Measurements from ENCODE around the gene CNOT11.
"Not testable (repeated sequence)": the region's sequence is repeated elsewhere in the genome, so short reads cannot be mapped to it uniquely, and the experiment has no call there.

CNOT11 gene

DNA sequence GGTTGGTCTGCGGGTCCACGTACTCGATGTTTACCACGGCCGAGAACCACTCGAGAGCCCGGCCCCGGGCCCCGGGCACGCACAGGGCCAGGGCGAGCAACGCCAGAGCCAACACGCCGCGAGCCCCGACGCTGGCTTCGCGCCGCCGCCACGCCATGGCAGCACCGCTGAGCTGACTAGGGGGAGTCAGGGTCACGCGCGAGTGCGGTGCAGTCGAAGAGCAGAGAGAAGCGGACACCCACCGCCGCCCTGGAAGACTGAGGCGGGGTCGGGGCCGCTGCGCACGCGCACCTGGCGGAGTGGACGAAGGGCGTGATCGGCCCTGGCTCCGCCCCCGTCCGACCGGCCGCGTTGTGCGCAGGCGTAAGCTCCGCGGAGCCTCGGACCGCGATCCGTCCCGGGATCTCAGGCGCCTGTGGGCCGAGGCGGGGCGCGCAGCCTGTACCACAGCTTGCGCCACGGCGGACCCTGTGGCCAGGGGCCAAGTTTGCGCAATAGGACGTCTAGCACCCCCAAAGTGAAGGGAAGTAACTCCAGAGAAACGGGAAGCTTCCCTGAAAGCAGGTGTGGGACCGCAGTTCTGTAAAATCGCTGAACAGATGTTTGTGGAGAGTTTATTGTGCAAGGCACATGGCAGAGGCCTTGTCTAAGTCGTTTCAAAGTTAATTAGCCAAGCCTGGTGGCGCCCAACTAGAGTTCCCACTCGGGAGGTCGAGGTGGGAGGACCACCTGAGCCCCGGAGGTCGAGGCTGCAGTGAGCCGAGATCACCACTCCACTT is 55.9 kb downstream of the CNOT11 start, which contains the start of gene RNF149:
Gene RNF149, minus strand, starts transcription at position 270 of the 779 bp plus-strand sequence. Its CDS starts 113 bp downstream, at position 157.
- Mint-ChIP-seq H3K27ac (peak within 1 kb of the TSS; percentile 32), H3K27me3 (ENCODE audit: low read depth, poor library complexity) (peaks cover 5% of the 10 kb centered on the region), H3K36me3 (ENCODE audit: low read depth) (peaks cover 25% of the 10 kb centered on the region), H3K4me3 (peak within 1 kb of the TSS; percentile 89), H3K9me3 (peaks cover 3% of the 10 kb centered on the region), H3K4me1 (peaks cover 42% of the 10 kb centered on the region)
- DNase-seq: peak; percentile 97
- TF ChIP-seq, protein P1, sequence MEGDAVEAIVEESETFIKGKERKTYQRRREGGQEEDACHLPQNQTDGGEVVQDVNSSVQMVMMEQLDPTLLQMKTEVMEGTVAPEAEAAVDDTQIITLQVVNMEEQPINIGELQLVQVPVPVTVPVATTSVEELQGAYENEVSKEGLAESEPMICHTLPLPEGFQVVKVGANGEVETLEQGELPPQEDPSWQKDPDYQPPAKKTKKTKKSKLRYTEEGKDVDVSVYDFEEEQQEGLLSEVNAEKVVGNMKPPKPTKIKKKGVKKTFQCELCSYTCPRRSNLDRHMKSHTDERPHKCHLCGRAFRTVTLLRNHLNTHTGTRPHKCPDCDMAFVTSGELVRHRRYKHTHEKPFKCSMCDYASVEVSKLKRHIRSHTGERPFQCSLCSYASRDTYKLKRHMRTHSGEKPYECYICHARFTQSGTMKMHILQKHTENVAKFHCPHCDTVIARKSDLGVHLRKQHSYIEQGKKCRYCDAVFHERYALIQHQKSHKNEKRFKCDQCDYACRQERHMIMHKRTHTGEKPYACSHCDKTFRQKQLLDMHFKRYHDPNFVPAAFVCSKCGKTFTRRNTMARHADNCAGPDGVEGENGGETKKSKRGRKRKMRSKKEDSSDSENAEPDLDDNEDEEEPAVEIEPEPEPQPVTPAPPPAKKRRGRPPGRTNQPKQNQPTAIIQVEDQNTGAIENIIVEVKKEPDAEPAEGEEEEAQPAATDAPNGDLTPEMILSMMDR (IDR thresholded peaks at IDR 0.05): no peak

DNA sequence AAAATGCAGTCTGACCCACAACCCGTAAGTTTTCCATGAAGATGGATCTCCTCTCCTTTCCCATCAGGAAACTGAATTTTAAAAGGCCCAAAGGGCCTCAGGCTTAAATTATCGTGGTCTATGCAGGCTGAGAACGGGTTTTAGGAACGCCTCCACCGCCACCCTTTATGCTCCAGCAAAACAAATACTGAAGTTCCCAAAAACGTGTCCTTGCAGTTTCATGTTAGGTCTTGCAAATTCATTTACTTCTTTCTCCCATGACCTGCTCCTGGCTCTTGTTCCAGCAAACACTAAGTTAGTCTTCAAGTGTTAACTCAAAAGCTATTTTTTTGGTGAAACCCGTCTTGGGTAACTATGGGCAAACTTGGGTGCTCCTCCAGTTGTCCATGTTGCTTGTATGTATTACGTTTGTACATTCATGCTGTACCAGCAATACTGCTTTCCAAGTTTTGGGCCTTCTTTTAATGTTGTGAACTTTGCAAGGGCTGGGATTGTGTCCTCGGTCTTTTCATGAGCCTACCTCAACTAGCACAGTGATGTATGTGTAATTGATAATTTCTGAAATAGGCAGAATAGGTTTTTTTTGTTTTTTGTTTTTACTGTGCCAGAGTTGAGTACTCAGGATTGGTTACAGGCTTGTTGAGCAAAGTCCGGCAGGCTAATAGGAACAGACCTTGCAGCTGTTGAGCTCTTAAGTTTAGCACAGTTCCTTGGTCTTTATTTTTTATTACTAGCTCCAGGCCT is 57.6 kb downstream of the CNOT11 start:
- Mint-ChIP-seq H3K4me1 (peaks cover 40% of the 10 kb centered on the region), H3K27ac (no peak overlapping the region), H3K9me3 (peaks cover 3% of the 10 kb centered on the region), H3K27me3 (ENCODE audit: low read depth, poor library complexity) (peaks cover 5% of the 10 kb centered on the region), H3K4me3 (peak overlapping the region; percentile 65), H3K36me3 (ENCODE audit: low read depth) (peaks cover 13% of the 10 kb centered on the region)
- DNase-seq: no peak
- TF ChIP-seq, protein P1 (IDR thresholded peaks at IDR 0.05): no peak

DNA sequence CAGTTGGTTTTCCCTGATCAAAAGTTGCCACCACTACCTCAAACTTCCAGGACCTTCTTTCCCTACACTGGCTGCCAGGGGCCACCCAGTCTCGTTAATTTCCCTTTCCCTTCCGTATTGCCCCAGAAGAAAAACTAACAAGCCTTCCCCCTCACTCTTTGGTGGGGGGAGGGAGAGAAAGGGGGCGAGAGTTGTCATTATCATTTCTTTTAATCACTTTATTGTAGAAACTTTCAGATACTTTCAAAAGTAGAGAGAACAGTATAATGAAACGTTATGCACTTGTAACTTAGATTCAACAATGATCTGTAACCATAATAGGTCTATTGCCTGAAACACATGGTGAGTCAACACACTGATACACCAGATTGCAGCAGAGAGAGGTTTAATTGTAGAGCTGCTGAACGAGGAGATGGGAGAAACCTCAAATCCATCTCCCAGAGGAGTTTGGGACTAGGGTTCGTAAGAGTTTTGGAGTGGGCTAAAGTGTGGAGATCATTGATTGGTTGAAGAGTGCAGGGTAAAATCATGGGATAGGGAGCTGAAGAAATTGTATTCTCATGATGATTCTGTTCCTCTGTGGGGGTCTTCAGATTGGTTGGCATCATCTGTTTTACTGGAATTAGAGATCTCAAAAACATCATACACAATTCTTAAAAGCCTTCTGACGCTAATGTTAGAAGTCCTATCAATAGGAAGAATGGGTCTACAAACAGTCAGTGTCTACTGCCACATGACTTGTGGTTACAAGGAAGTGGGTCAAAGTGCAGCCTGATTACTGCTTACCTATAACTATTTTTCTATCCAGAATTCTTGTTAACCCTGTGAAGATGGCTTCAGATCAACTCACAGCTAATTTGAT is 58.4 kb downstream of the CNOT11 start:
- no peak for DNase-seq
- Mint-ChIP-seq H3K4me1 (peaks cover 32% of the 10 kb centered on the region), H3K27ac (no peak overlapping the region), H3K9me3 (peaks cover 3% of the 10 kb centered on the region), H3K4me3 (no peak overlapping the region), H3K36me3 (ENCODE audit: low read depth) (peaks cover 6% of the 10 kb centered on the region), H3K27me3 (ENCODE audit: low read depth, poor library complexity) (peaks cover 5% of the 10 kb centered on the region)
- TF ChIP-seq, protein P1 (IDR thresholded peaks at IDR 0.05): no peak

DNA sequence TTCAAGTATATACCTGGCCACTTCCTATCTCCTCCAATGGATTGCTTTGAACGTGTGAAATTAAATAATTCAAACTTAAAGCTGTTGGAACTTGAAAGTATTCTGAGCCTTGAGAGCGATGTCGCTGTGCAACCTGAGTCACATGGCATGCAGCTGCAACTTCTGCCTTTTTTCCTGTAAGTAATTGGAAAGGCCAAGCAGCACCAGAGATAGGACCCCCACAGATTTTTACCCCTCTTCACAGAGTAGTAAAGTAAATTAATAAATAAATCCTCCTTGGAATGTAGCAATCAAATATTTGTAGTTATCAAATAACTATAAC is 59.0 kb downstream of the CNOT11 start:
- Mint-ChIP-seq H3K27me3 (ENCODE audit: low read depth, poor library complexity) (peaks cover 8% of the 10 kb centered on the region), H3K4me1 (peaks cover 26% of the 10 kb centered on the region), H3K4me3 (no peak overlapping the region)

DNA sequence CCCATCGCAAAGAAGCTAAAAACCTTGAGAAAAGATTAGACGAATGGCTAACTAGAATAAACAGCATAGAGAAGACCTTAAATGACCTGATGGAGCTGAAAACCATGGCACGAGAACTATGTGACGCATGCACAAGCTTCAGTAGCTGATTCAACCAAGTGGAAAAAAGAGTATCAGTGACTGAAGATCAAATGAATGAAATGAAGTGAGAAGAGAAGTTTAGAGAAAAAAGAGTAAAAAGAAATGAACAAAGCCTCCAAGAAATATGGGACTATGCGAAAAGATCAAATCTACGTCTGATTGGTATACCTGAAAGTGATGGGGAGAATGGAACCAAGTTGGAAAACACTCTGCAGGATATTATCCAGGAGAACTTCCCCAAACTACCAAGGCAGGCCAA is 63.9 kb downstream of the CNOT11 start:
- not testable (repeated sequence) for H3K36me3 Mint-ChIP-seq (ENCODE audit: low read depth); DNase-seq; H3K27ac Mint-ChIP-seq; H3K4me3 Mint-ChIP-seq; H3K4me1 Mint-ChIP-seq
- peaks cover 37% of the 10 kb centered on the region for H3K9me3 Mint-ChIP-seq
- peaks cover 11% of the 10 kb centered on the region for H3K27me3 Mint-ChIP-seq (ENCODE audit: low read depth, poor library complexity)

More for the DNA sequence above, 59.0 kb downstream of the CNOT11 start:
- peaks cover 1% of the 10 kb centered on the region for H3K36me3 Mint-ChIP-seq (ENCODE audit: low read depth)
- DNase-seq: no peak
- no peak overlapping the region for H3K27ac Mint-ChIP-seq
- H3K9me3 Mint-ChIP-seq: peaks cover 6% of the 10 kb centered on the region
- TF ChIP-seq, protein P1 (IDR thresholded peaks at IDR 0.05): no peak

All from nephron progenitor cell (in vitro differentiated cells).